Mesothelial cell of epicardium (in vitro differentiated cells): ENCODE measurements around the gene CRISPLD2. TPM values are rescaled to one million over a fixed set of nuclear protein-coding genes. Genes with fewer than 3 reads are reported as not detected.

ENCODE experiments used
- DNase-seq, 2 experiments: peaks; one replicate each; pipeline ENCODE4 v3.0.0; 2021; ENCODE audit warnings: low spot score in 2 of 2; ENCODE audit not compliant: unreplicated experiment in 2 of 2
- H3K27ac Mint-ChIP-seq: 2 replicates; pipeline ENCODE4 v1.8.0; 2021; ENCODE audit warnings: mixed read lengths
- H3K27me3 Mint-ChIP-seq: 2 replicates; pipeline ENCODE4 v1.8.0; 2021; ENCODE audit warnings: low read depth, mixed read lengths
- H3K36me3 Mint-ChIP-seq: 2 replicates; pipeline ENCODE4 v1.8.0; 2021; ENCODE audit warnings: mixed read lengths
- H3K4me1 Mint-ChIP-seq: 2 replicates; pipeline ENCODE4 v1.8.0; 2021; ENCODE audit warnings: mixed read lengths
- H3K4me3 Mint-ChIP-seq: 2 replicates; pipeline ENCODE4 v1.8.0; 2021; ENCODE audit warnings: mild to moderate bottlenecking, moderate library complexity, mixed read lengths
- H3K9me3 Mint-ChIP-seq: 2 replicates; pipeline ENCODE4 v1.8.0; 2021; ENCODE audit warnings: mixed read lengths
- CTCF ChIP-seq: fragments of 200-600 bp; sonication (generic); IDR thresholded peaks from one replicate; pipeline ENCODE4 v1.5.0; 2021; ENCODE audit warnings: antibody characterized with exemption; ENCODE audit not compliant: unreplicated experiment
- total RNA-seq: library from RNA; stranded (reverse); gene quantifications from 3 replicates; pipeline ENCODE4 v1.2.1, GENCODE V29; 2021

Gene CRISPLD2
- total RNA-seq, 1 donor from 2014 or later = 80.1 TPM

GRCh38 chr16:84822990-84823389 is 3.2 kb downstream of the CRISPLD2 start:
- H3K27me3 Mint-ChIP-seq = peaks cover 11% of the 10 kb centered on the region
- H3K27ac Mint-ChIP-seq = no peak overlapping the region
- DNase-seq = no peak
- no peak overlapping the region for H3K4me3 Mint-ChIP-seq
- no peaks in the 10 kb centered on the region for H3K9me3 Mint-ChIP-seq
- peaks cover 47% of the 10 kb centered on the region for H3K4me1 Mint-ChIP-seq
- no peak for TF ChIP-seq CTCF
- H3K36me3 Mint-ChIP-seq = no peaks in the 10 kb centered on the region

- H3K27me3 Mint-ChIP-seq = peaks cover 11% of the 10 kb centered on the region
- DNase-seq = no peak
- H3K36me3 Mint-ChIP-seq = no peaks in the 10 kb centered on the region
- no peak overlapping the region for H3K4me3 Mint-ChIP-seq
- H3K27ac Mint-ChIP-seq = no peak overlapping the region
- H3K4me1 Mint-ChIP-seq = peaks cover 48% of the 10 kb centered on the region
- no peaks in the 10 kb centered on the region for H3K9me3 Mint-ChIP-seq
- TF ChIP-seq CTCF = no peak
Observed at GRCh38 chr16:84823484-84823883, 3.7 kb downstream of the CRISPLD2 start.

GRCh38 chr16:84823926-84824325 is 4.1 kb downstream of the CRISPLD2 start:
- Mint-ChIP-seq H3K4me3 (no peak overlapping the region), H3K27me3 (peaks cover 11% of the 10 kb centered on the region), H3K27ac (no peak overlapping the region), H3K4me1 (peaks cover 48% of the 10 kb centered on the region), H3K9me3 (no peaks in the 10 kb centered on the region), H3K36me3 (no peaks in the 10 kb centered on the region)
- DNase-seq = no peak
- no peak for TF ChIP-seq CTCF

- peak overlapping the region; percentile 79 for H3K27ac Mint-ChIP-seq
- H3K4me1 Mint-ChIP-seq = peaks cover 39% of the 10 kb centered on the region
- TF ChIP-seq CTCF = no peak
- no peak for DNase-seq
- peaks cover 6% of the 10 kb centered on the region for H3K27me3 Mint-ChIP-seq
- no peak overlapping the region for H3K4me3 Mint-ChIP-seq
- H3K9me3 Mint-ChIP-seq = no peaks in the 10 kb centered on the region
- H3K36me3 Mint-ChIP-seq = no peaks in the 10 kb centered on the region
Observed at GRCh38 chr16:84825896-84826557, 6.2 kb downstream of the CRISPLD2 start.

GRCh38 chr16:84826558-84826941 is 6.8 kb downstream of the CRISPLD2 start:
- no peak for TF ChIP-seq CTCF
- peak overlapping the region; percentile 79 for H3K27ac Mint-ChIP-seq
- peaks cover 3% of the 10 kb centered on the region for H3K27me3 Mint-ChIP-seq
- no peak overlapping the region for H3K4me3 Mint-ChIP-seq
- no peaks in the 10 kb centered on the region for H3K36me3 Mint-ChIP-seq
- DNase-seq = no peak
- peaks cover 35% of the 10 kb centered on the region for H3K4me1 Mint-ChIP-seq
- H3K9me3 Mint-ChIP-seq = no peaks in the 10 kb centered on the region
